Measurements from ENCODE around the gene FYCO1.

FYCO1 gene

DNA sequence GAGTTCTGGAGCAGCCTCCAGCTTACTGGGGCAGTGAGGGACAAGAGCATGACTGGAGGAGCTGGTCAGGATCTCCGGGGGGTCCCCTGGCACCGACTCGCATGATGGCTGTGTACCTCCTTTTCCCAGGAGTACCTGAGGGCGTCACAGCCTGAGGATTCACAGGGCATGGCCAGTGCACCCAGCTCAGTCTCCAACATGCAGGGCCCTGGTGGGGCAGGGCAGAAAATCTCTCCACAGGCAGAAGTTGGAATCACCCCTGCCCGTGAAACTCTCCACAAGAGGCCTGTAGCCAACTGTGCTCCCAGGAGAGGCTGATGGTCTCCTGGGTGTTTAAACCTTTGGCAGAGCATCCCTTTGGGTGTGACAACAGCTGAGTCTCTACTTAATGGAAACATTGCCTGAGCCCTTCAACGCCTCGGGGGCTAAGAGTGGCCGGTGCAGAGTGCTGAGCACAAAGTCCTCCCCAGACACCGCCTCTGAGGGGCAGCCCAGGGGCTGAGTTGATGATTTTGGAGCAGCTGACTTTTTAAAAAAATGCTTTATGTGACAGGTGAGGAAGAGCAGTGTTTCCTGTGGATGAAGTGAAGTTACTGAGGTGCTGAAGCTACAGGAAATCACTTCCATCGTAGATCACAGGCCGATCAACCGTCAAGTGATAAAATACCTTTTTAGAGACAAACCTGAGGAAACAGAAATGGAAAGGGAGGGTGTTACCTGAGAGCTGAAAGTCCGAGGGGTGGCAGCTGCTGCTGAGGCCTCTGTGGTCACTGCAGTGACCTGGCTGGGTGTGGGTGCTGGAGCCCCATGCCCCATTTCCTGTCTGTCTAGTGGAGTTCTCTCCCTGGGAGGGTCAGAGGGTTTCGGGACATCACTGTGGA, 74.2 kb downstream of the FYCO1 start:
- H3K27me3 ChIP-seq (ENCODE audit: insufficient read depth, low read length, poor library complexity) = no peaks in the 10 kb centered on the region
- no peak overlapping the region for H3K27ac ChIP-seq (ENCODE audit: low read depth, low read length)
- H3K23ac ChIP-seq (ENCODE audit: low read length) = no peak overlapping the region
- no peak overlapping the region for H2BK120ac ChIP-seq (ENCODE audit: low read depth, low read length)
- no peak overlapping the region for H3K9ac ChIP-seq (ENCODE audit: low read length)
- no peak overlapping the region for H3K4me2 ChIP-seq (ENCODE audit: low read length)
- no peaks in the 10 kb centered on the region for H3K79me1 ChIP-seq (ENCODE audit: low read length)
- DNase-seq = no peak
- H3K4me1 ChIP-seq (ENCODE audit: control insufficient read depth, low read depth, low read length) = no peaks in the 10 kb centered on the region
- no peak overlapping the region for H4K8ac ChIP-seq (ENCODE audit: low read depth, low read length)
- H4K5ac ChIP-seq (ENCODE audit: low read length) = no peak overlapping the region
- no peak overlapping the region for H3K56ac ChIP-seq (ENCODE audit: low read length)
- no peaks in the 10 kb centered on the region for H3K36me3 ChIP-seq (ENCODE audit: control insufficient read depth, insufficient read depth, low read length)
- no peak overlapping the region for H2AK5ac ChIP-seq (ENCODE audit: low read length)
- no CpG with 5 or more reads among the region's 14 CpGs for WGBS (ENCODE audit: extremely low coverage, insufficient coverage, low lambda C conversion rate)
- H2BK5ac ChIP-seq (ENCODE audit: low read length) = no peak overlapping the region
- no peak overlapping the region for H3K18ac ChIP-seq (ENCODE audit: low read length)
- no peak overlapping the region for H3K4me3 ChIP-seq (ENCODE audit: low read length)
- H3K79me2 ChIP-seq (ENCODE audit: control insufficient read depth, insufficient read depth, low read length) = no peaks in the 10 kb centered on the region
- H3K4ac ChIP-seq (ENCODE audit: low read depth, low read length) = no peak overlapping the region
- no peak overlapping the region for H2BK15ac ChIP-seq (replicated peaks; ENCODE audit: low read depth)

- Histone ChIP-seq H3K27ac (ENCODE audit: low read depth, low read length) (no peak overlapping the region), H4K8ac (ENCODE audit: low read depth, low read length) (no peak overlapping the region), H3K56ac (ENCODE audit: low read length) (no peak overlapping the region), H3K27me3 (ENCODE audit: insufficient read depth, low read length, poor library complexity) (no peaks in the 10 kb centered on the region), H4K5ac (ENCODE audit: low read length) (no peak overlapping the region), H3K18ac (ENCODE audit: low read length) (no peak overlapping the region), H3K4me2 (ENCODE audit: low read length) (no peak overlapping the region), H3K23ac (ENCODE audit: low read length) (no peak overlapping the region), H3K4me3 (ENCODE audit: low read length) (no peak overlapping the region), H3K36me3 (ENCODE audit: control insufficient read depth, insufficient read depth, low read length) (no peaks in the 10 kb centered on the region), H2AK5ac (ENCODE audit: low read length) (no peak overlapping the region), H3K79me2 (ENCODE audit: control insufficient read depth, insufficient read depth, low read length) (no peaks in the 10 kb centered on the region), H2BK15ac (replicated peaks; ENCODE audit: low read depth) (no peak overlapping the region), H2BK5ac (ENCODE audit: low read length) (no peak overlapping the region), H3K4me1 (ENCODE audit: control insufficient read depth, low read depth, low read length) (no peaks in the 10 kb centered on the region), H2BK120ac (ENCODE audit: low read depth, low read length) (no peak overlapping the region), H3K9ac (ENCODE audit: low read length) (no peak overlapping the region), H3K4ac (ENCODE audit: low read depth, low read length) (no peak overlapping the region), H3K79me1 (ENCODE audit: low read length) (no peaks in the 10 kb centered on the region)
- no peak for DNase-seq
- WGBS (ENCODE audit: extremely low coverage, insufficient coverage, low lambda C conversion rate) = no CpG with 5 or more reads among the region's 6 CpGs
Measured at GRCh38 chr3:45917146-45917898, 78.3 kb downstream of the FYCO1 start.

DNA sequence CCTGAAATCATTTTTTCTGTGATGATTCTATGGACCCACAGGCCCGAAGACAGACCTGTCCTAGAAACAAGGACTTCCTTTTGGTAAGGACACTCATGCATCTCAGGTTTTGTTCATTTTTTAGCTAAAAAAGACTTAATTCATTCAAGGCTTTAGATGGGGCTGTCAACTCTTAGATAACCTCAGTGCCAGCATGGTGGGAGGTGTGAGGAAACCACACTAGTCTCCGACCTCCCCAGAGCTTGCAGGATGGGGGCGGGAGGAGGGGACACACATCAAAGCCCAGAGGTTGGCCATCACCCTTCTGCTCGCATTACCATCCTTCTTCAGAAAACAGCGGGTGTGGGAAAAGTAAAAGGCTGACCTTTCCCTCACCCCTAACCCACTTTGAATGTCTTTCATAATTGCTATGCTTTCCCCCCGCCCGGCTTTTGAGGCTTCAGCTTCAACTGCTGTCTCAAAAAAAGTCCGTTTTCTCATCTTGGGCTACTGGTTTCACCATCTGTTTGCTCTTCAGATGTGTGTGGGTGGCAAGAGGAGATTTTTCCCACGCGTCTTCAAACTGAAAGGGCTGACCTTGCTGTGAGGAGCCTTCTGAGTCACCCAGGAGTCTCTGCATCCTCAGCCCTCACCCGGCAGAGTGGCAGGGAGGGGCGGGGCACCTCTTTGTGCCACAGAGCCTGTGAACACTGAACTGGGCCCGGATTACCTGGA, 79.9 kb downstream of the FYCO1 start:
- H3K9ac ChIP-seq (ENCODE audit: low read length) = no peak overlapping the region
- H3K56ac ChIP-seq (ENCODE audit: low read length) = no peak overlapping the region
- H3K4me1 ChIP-seq (ENCODE audit: control insufficient read depth, low read depth, low read length) = no peaks in the 10 kb centered on the region
- no peaks in the 10 kb centered on the region for H3K27me3 ChIP-seq (ENCODE audit: insufficient read depth, low read length, poor library complexity)
- WGBS (ENCODE audit: extremely low coverage, insufficient coverage, low lambda C conversion rate) = no CpG with 5 or more reads among the region's 13 CpGs
- no peak overlapping the region for H3K4me3 ChIP-seq (ENCODE audit: low read length)
- no peak overlapping the region for H3K23ac ChIP-seq (ENCODE audit: low read length)
- H3K4me2 ChIP-seq (ENCODE audit: low read length) = no peak overlapping the region
- no peak overlapping the region for H2AK5ac ChIP-seq (ENCODE audit: low read length)
- H2BK120ac ChIP-seq (ENCODE audit: low read depth, low read length) = no peak overlapping the region
- DNase-seq = peak; percentile 8
- no peak overlapping the region for H3K18ac ChIP-seq (ENCODE audit: low read length)
- H3K27ac ChIP-seq (ENCODE audit: low read depth, low read length) = no peak overlapping the region
- H3K79me2 ChIP-seq (ENCODE audit: control insufficient read depth, insufficient read depth, low read length) = no peaks in the 10 kb centered on the region
- no peak overlapping the region for H4K5ac ChIP-seq (ENCODE audit: low read length)
- H3K36me3 ChIP-seq (ENCODE audit: control insufficient read depth, insufficient read depth, low read length) = no peaks in the 10 kb centered on the region
- H4K8ac ChIP-seq (ENCODE audit: low read depth, low read length) = no peak overlapping the region
- no peak overlapping the region for H2BK15ac ChIP-seq (replicated peaks; ENCODE audit: low read depth)
- H2BK5ac ChIP-seq (ENCODE audit: low read length) = no peak overlapping the region
- H3K79me1 ChIP-seq (ENCODE audit: low read length) = no peaks in the 10 kb centered on the region
- no peak overlapping the region for H3K4ac ChIP-seq (ENCODE audit: low read depth, low read length)

- Histone ChIP-seq H3K27ac (ENCODE audit: low read depth, low read length) (no peak overlapping the region), H3K23ac (ENCODE audit: low read length) (no peak overlapping the region), H3K79me2 (ENCODE audit: control insufficient read depth, insufficient read depth, low read length) (no peaks in the 10 kb centered on the region), H3K4me3 (ENCODE audit: low read length) (no peak overlapping the region), H2BK5ac (ENCODE audit: low read length) (no peak overlapping the region), H3K9ac (ENCODE audit: low read length) (no peak overlapping the region), H3K56ac (ENCODE audit: low read length) (no peak overlapping the region), H3K36me3 (ENCODE audit: control insufficient read depth, insufficient read depth, low read length) (no peaks in the 10 kb centered on the region), H3K4me2 (ENCODE audit: low read length) (no peak overlapping the region), H3K27me3 (ENCODE audit: insufficient read depth, low read length, poor library complexity) (no peaks in the 10 kb centered on the region), H3K18ac (ENCODE audit: low read length) (no peak overlapping the region), H2AK5ac (ENCODE audit: low read length) (no peak overlapping the region), H3K4ac (ENCODE audit: low read depth, low read length) (no peak overlapping the region), H2BK120ac (ENCODE audit: low read depth, low read length) (no peak overlapping the region), H3K4me1 (ENCODE audit: control insufficient read depth, low read depth, low read length) (no peaks in the 10 kb centered on the region), H4K8ac (ENCODE audit: low read depth, low read length) (no peak overlapping the region), H4K5ac (ENCODE audit: low read length) (no peak overlapping the region), H3K79me1 (ENCODE audit: low read length) (no peaks in the 10 kb centered on the region), H2BK15ac (replicated peaks; ENCODE audit: low read depth) (no peak overlapping the region)
- DNase-seq = no peak
- no CpG with 5 or more reads among the region's 9 CpGs for WGBS (ENCODE audit: extremely low coverage, insufficient coverage, low lambda C conversion rate)
Measured at GRCh38 chr3:45915059-45915439, 80.6 kb downstream of the FYCO1 start.

DNA sequence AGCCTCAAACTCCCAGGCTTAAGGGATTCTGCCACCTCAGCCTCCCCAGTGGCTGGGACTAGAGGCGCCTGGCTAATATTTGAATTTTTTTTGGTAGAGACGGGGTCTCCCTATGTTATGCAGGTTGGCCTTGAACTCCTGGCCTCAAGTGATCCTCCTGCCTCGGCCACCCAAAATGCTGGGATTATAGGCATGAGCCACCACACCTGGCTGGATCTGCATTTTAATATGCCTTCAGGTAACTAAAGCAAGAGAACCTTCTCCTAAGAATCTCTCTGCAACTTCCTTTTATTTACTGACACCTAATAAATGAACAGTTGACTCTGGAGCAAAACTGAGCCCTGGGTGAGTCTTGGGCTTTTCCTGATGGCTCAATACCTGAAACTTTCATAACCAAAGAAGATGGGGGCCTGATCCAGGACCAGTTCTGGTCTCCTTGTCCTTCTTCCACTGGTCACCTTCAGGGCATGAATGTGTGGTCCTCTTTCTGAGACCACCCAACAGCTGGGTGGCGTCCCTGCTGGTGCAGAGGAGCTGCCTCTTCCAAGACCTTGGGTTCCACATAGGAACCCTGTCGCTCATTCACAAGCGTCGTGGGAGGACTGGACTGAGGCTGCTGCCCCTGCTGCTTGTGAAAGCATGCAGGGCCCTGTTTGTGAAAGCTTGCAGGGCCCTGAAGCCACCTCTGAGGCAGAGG, 81.1 kb downstream of the FYCO1 start:
- Histone ChIP-seq H4K5ac (ENCODE audit: low read length) (no peak overlapping the region), H3K4me2 (ENCODE audit: low read length) (no peak overlapping the region), H3K4me3 (ENCODE audit: low read length) (no peak overlapping the region), H3K79me1 (ENCODE audit: low read length) (no peaks in the 10 kb centered on the region), H2BK15ac (replicated peaks; ENCODE audit: low read depth) (no peak overlapping the region), H3K23ac (ENCODE audit: low read length) (no peak overlapping the region), H4K8ac (ENCODE audit: low read depth, low read length) (no peak overlapping the region), H3K4ac (ENCODE audit: low read depth, low read length) (no peak overlapping the region), H3K36me3 (ENCODE audit: control insufficient read depth, insufficient read depth, low read length) (no peaks in the 10 kb centered on the region), H3K27ac (ENCODE audit: low read depth, low read length) (no peak overlapping the region), H3K18ac (ENCODE audit: low read length) (no peak overlapping the region), H3K4me1 (ENCODE audit: control insufficient read depth, low read depth, low read length) (no peaks in the 10 kb centered on the region), H3K56ac (ENCODE audit: low read length) (no peak overlapping the region), H3K27me3 (ENCODE audit: insufficient read depth, low read length, poor library complexity) (no peaks in the 10 kb centered on the region), H2BK120ac (ENCODE audit: low read depth, low read length) (no peak overlapping the region), H3K79me2 (ENCODE audit: control insufficient read depth, insufficient read depth, low read length) (no peaks in the 10 kb centered on the region), H2AK5ac (ENCODE audit: low read length) (no peak overlapping the region), H2BK5ac (ENCODE audit: low read length) (no peak overlapping the region), H3K9ac (ENCODE audit: low read length) (no peak overlapping the region)
- no CpG with 5 or more reads among the region's 7 CpGs for WGBS (ENCODE audit: extremely low coverage, insufficient coverage, low lambda C conversion rate)
- no peak for DNase-seq
